ENCODE data around the gene TTLL8.

Gene TTLL8

GRCh38 chr22:50018608-50019285 lies 39.4 kb downstream of the TTLL8 start:
- no peak for DNase-seq (ENCODE audit: low spot score)

DNA sequence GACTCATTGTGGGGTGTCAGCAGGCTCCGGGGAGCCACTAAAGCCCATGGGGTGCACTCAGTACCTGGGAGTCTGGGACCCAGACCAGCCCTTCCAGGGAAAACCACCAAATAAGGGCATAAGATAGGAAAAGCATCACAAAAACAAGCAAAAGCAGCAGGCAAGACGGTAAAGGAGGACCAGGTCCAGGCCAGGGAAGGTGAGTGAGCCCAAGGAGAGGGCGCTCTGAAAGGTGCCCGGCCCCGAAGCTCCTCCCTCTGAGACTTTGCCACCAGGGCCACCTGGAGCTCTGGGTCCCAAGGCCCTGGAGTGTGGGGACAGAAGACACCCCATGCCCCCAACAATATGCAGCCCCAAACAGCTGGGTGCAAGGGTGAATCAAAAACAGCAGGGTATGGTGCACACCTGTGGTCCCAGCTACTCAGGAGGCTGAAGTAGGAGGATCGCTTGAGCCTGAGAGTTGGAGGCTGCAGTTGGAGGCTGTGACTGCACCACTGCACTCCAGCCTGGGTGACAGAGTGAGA lies 40.3 kb downstream of the TTLL8 start:
- DNase-seq (ENCODE audit: low spot score) = no peak

- no peak for DNase-seq (ENCODE audit: low spot score)
These were observed 41.0 kb downstream of the TTLL8 start for GRCh38 chr22:50016988-50017700.

- no peak for DNase-seq (ENCODE audit: low spot score)
These were observed 41.6 kb downstream of the TTLL8 start for GRCh38 chr22:50016308-50016987.

GRCh38 chr22:50015451-50016307 lies 42.4 kb downstream of the TTLL8 start:
- DNase-seq (ENCODE audit: low spot score) = no peak

- no peak for DNase-seq (ENCODE audit: low spot score)
These were observed 43.3 kb downstream of the TTLL8 start for GRCh38 chr22:50014655-50015401.

DNA sequence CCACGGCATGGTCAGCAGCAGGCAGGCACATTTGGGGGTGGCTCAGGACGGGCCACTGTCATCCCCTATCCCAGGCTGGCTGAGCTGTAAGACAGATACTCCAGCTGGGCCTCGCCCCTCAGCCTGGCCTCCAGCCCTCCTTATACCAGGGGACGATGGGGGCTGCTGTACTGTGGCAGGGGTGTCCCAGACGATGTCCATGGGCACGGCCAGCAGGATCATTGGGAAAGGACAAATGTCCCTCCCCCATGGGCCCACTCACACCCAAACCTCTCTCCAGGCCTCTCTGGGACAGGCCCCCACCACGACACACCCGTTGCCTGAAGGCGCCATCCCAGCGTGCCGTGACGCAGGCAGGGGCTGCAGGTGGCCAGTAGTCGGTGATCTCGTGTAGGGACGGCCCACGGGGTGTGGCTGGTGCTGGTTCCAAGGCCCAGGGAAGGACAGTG lies 44.0 kb downstream of the TTLL8 start:
- no peak for DNase-seq (ENCODE audit: low spot score)

- DNase-seq (ENCODE audit: low spot score) = peak; percentile 73
These were observed 45.6 kb downstream of the TTLL8 start, which contains the start of gene IL17REL for GRCh38 chr22:50012211-50013181. Gene IL17REL, minus strand, starts transcription at chr22:50012765. Its CDS starts 119 bp downstream, at chr22:50012646.

GRCh38 chr22:50011447-50012210 lies 46.5 kb downstream of the TTLL8 start:
- DNase-seq (ENCODE audit: low spot score) = no peak

DNA sequence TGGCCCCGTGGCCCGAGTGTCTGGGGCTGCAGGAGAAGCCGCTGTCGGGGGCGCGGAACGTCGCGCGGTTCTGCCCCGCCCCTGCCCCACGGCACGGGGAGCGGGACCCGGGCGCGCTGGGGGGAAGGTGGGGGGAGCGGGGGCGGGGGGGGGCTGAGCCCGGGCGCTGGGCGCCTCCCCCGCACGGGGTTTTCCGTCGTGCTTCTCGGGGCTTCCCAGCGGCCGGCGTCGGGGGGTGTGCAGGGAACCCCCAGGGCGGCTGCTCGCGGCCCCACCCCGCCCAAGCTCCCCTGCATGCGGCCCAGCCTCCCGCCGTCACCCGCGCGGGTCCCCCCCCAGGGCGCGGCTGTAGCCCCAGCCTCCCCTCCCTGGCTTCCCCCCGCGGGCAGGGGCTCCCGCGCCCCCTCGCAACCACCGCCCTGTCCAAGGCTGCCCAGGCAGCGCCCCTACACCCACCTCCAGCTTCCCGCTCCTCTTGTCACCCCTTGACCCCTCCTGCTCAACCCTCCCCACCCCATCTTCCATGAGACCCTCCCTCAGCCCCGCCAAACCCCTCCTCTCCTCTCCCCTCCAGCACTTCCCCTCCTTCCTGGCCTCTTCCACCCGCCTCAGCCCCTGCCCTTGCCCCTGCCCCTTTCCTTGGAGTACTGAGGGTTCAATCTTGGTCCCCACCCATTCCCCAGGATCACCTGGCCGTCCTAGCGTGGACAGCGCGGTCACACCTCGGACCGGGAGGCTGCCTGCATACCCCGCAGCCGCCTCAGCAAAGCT lies 47.2 kb downstream of the TTLL8 start:
- DNase-seq (ENCODE audit: low spot score) = no peak

DNA sequence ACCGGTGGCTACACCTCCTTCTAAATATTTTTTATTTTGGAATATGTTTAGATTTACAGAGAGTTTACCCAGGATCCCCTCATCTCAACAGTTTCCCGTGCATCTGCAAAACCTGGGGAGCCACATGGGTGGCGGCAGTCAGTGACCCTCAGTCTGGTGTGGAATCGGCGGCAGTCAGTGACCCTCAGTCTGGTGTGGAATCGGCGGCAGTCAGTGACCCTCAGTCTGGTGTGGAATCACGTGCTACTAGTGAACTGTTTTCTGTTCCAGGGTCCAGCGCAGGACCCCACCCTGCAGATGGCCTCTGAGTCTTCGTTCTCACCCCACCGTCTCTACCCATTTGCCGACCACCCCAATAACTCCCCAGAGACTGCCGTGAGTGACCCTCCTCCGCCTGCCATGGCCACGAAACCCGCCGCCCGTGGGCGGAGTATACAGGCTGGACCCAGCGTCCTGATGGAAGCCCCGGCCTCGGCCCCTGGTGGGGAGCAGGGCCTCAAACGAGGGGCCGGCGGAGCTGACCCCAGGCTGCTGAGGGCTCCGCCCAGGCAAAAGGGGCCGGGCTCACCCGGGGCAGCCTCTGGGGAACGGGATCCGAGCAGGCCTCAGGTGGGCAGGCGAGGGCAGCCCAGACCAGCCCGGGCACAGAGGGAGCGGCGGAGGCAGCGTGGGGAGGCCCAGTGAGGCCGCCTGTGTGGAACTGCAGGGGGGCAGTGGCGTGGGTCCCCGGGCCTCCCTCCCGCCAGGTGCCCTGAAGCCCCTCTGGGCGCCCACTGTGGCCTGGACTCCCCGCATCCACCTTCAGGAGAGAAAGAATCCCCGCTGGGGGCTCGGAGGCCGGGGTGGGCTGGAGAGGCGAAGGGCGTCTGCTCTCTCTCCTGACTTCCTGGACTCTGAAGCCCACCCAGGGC lies 48.1 kb downstream of the TTLL8 start:
- no peak for DNase-seq (ENCODE audit: low spot score)

GRCh38 chr22:50009251-50009650 lies 48.8 kb downstream of the TTLL8 start:
- no peak for DNase-seq (ENCODE audit: low spot score)

DNA sequence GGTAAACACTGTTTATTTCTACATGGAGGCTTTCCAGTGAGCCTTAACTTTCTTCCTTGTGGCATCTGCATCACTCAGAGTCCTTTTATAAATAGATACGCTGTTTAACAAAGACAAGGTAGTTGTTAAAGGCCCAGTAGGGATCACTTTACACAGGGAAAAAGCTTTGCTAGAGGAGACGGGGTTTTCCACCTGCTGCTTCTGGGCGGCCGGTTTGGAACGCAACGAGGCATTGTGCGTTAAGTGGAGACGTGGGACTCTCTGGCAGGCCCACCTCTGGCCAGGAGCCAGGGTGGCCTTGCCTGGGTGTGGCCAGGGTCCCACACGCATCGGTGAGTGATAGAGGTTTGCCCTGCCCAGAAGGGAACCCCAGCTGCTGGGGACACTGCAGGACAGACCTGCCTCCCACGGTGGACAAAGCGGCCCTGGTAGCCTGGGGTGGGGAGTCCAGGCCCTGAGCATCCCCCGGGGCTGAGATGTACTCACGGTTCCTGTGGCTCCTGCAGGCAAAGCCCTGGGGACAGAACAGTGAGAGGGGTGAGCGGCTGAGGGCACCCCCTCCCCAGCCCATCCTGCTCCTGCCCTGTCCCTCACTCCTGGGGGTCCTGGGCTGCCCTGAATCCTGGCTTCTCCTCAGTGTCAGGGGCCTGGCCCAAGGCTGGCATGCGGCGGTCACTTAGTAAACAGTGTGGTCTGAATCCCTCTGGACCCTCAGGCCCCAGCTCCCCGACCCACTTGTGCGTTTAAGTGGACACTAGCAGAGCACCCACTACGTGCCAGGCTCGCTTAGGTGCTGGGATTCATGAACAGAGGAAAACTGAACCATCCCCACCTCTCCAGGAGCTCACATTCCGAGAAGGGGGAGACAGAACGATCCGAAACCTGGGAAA lies 49.7 kb downstream of the TTLL8 start:
- no peak for DNase-seq (ENCODE audit: low spot score)

GRCh38 chr22:50007057-50007511 lies 51.0 kb downstream of the TTLL8 start:
- no peak for DNase-seq (ENCODE audit: low spot score)

DNA sequence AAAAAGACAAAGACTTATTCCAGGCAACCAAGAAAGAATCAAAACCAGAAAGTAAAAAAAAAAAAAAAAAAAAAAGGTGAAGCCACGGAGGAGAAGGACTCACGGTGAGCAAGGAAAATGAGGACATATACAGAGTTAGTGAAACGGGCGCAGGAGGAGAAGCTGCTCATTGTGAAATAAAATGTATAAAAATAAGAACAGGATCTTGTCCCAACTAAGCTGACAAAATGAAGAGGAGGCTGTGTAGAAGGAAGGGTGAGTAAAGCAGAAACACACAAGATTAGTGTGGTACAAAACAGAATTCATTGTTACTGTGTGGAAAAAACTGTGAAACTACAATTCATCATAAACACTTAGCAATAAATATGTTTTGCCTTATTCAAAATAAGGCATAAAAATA lies 53.2 kb downstream of the TTLL8 start:
- DNase-seq (ENCODE audit: low spot score) = no peak

DNA sequence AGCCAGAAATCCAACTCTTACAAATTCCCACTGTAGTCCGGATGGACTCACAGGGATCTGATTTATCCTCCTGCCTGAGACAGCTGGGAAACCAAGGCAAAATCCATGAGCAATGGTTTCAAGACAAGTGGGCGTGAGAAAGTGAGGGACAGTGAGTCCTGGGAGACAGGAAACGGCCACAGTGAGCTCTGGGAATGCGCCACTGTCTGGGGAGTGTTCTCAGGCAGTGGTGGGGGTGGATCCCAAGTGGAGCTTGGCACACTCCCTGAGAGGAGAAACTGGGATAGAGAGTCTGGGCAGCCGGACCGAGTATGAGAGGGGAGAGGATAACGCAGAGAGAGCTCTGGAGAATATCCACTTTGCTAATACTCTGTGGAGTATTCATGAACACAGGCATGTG lies 55.3 kb downstream of the TTLL8 start:
- DNase-seq (ENCODE audit: low spot score) = peak; percentile 18
